Astrocyte (in vitro differentiated cells and primary cell): ENCODE results near the gene ZMYND8.

Source experiments
- CTCF ChIP-seq: IDR thresholded peaks from 2 replicates; pipeline ENCODE4 v1.5.1; 2011; ENCODE audit warnings: low read depth, mild to moderate bottlenecking, inconsistent platforms, low read length, moderate library complexity; ENCODE audit not compliant: insufficient read depth
- EZH2 ChIP-seq: IDR thresholded peaks from 2 replicates; pipeline ENCODE4 v1.6.1; 2012; ENCODE audit warnings: mild to moderate bottlenecking, low read length, inconsistent platforms; ENCODE audit not compliant: insufficient read depth

- TF ChIP-seq CTCF (no peak), EZH2 (no peak)
These were observed 168.9 kb downstream of the ZMYND8 start for GRCh38 chr20:47187450-47188195.
